ENCODE data around the gene ATG13. TPM values are rescaled to one million over a fixed set of nuclear protein-coding genes. Genes with fewer than 3 reads are reported as not detected.

The ATG13 gene
- total RNA-seq, 3 donors from 2014 or later: 84.2 to 113 (median 87.5) TPM

GRCh38 chr11:46722566-46723358 is 105.4 kb downstream of the ATG13 start:
- DNase-seq (ENCODE audit: low spot score in 2 of 2): no peak
- intact Hi-C loops (cut with DNase I; ENCODE audit: low total_unique reads): no loop called here
- TF ChIP-seq CTCF (IDR thresholded peaks at IDR 0.05): no peak
- no peak for TF ChIP-seq POLR2AphosphoS5 (IDR thresholded peaks at IDR 0.05)
- TF ChIP-seq POLR2A (IDR thresholded peaks at IDR 0.05): no peak
- H3K36me3 ChIP-seq: no peaks in the 10 kb centered on the region
- H3K4me1 ChIP-seq: no peaks in the 10 kb centered on the region
- peak overlapping the region in 1 of 2 donors; percentile 78 for H3K27ac ChIP-seq
- no peak overlapping the region for H3K4me3 ChIP-seq
- no peaks in the 10 kb centered on the region for H3K27me3 ChIP-seq
- no peaks in the 10 kb centered on the region for H3K9me3 ChIP-seq

DNA sequence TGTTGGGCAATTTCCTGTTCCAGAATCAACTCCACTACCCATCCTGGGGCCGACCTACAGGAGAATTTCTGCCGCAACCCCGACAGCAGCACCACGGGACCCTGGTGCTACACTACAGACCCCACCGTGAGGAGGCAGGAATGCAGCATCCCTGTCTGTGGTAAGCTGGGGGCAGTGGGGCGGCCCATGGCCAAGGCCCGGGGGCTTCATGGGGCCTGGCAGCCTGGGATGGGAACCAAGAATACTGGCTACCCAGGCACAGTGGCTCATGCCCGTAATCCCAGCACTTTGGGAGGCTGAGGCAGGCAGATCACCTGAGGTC is 106.0 kb downstream of the ATG13 start:
- Histone ChIP-seq H3K27me3 (no peaks in the 10 kb centered on the region), H3K4me1 (no peaks in the 10 kb centered on the region), H3K9me3 (no peaks in the 10 kb centered on the region), H3K4me3 (no peak overlapping the region), H3K36me3 (no peaks in the 10 kb centered on the region), H3K27ac (peak overlapping the region in 1 of 2 donors; percentile 78)
- intact Hi-C loops (cut with DNase I; ENCODE audit: low total_unique reads): no loop called here
- TF ChIP-seq POLR2AphosphoS5 (IDR thresholded peaks at IDR 0.05) (no peak), POLR2A (IDR thresholded peaks at IDR 0.05) (no peak), CTCF (IDR thresholded peaks at IDR 0.05) (no peak)
- no peak for DNase-seq (ENCODE audit: low spot score in 2 of 2)

DNA sequence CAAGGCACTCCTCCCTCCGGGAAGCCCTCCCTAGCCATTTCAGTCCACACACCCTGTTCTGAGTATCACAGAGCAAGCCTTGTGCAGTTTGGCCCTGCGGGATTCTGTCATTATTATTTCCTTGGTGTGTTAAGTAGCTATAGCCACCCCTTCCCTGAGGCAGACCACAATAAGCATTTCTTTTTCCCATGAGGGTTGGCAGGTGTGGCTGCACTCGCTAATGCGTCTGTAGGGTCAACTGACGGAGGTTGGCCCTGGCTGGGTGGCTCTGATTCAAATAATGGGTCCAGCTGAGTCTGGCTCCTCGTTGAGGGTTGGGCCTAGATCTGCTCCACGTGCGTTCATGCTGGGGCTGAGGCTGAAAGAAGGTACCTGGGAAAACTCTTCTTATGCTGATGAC is 106.7 kb downstream of the ATG13 start:
- TF ChIP-seq POLR2AphosphoS5 (IDR thresholded peaks at IDR 0.05): no peak
- no peak overlapping the region for H3K4me3 ChIP-seq
- DNase-seq (ENCODE audit: low spot score in 2 of 2): peak in 1 of 2 donors; percentile 64

More for the DNA sequence above, 106.7 kb downstream of the ATG13 start:
- no peaks in the 10 kb centered on the region for H3K36me3 ChIP-seq
- no peaks in the 10 kb centered on the region for H3K4me1 ChIP-seq
- H3K9me3 ChIP-seq: no peaks in the 10 kb centered on the region
- H3K27me3 ChIP-seq: no peaks in the 10 kb centered on the region
- H3K27ac ChIP-seq: peak overlapping the region; percentile 38 to 78
- intact Hi-C loops (cut with DNase I; ENCODE audit: low total_unique reads): no loop called here

Other genes starting within 250 kb of the ATG13 start
- 100 to 1,000 TPM in 1 of 3 donors, 10 to 100 TPM in 2; 20.5 to 115 (median 54.7) TPM for gene MDK, start 235.9 kb upstream of the ATG13 start, total RNA-seq
- gene CHRM4, start 225.8 kb upstream of the ATG13 start, total RNA-seq: 1 to 10 TPM in 1 of 3 donors, under 1 TPM in 1, not detected in 1; 0.66 to 1.1 TPM
- 10 to 100 TPM; 32.5 to 38.9 (median 34.1) TPM for gene AMBRA1, start 23.5 kb upstream of the ATG13 start, total RNA-seq
- gene HARBI1, start 326 bp upstream of the ATG13 start, total RNA-seq: 1 to 10 TPM; 1.6 to 9.1 (median 3.5) TPM
- 10 to 100 TPM; 26.5 to 55.7 (median 33.8) TPM for gene ARHGAP1, start 83.1 kb downstream of the ATG13 start, total RNA-seq
- 1 to 10 TPM; 6.4 to 8.0 (median 7.5) TPM for gene ZNF408, start 83.5 kb downstream of the ATG13 start, total RNA-seq
- not detected for gene F2, start 101.7 kb downstream of the ATG13 start, total RNA-seq
- gene CKAP5, start 228.7 kb downstream of the ATG13 start, total RNA-seq: 10 to 100 TPM; 32.1 to 45.2 (median 41.4) TPM